K562 (cell line): Measurements from ENCODE around the gene CDNF.

Experiments used
- EZH2 ChIP-seq: IDR thresholded peaks from 2 replicates; pipeline ENCODE4 v1.6.1; 2012; ENCODE audit warnings: low read depth, mild to moderate bottlenecking, inconsistent platforms, low read length, borderline replicate concordance
- FOSL1 ChIP-seq: fragments of 200-800 bp; sonication (Bioruptor generic); conservative IDR thresholded peaks from 2 replicates; pipeline ENCODE4 v1.6.1; 2016; ENCODE audit warnings: missing genetic modification characterization, missing compliant biosample characterization
- GABPA ChIP-seq: fragments of 200-800 bp; sonication (Bioruptor generic); conservative IDR thresholded peaks from 2 replicates; pipeline ENCODE4 v1.6.1; 2016; ENCODE audit warnings: low read depth, missing genetic modification characterization, missing compliant biosample characterization
- MAX ChIP-seq: sonication (generic); formaldehyde crosslinking; IDR thresholded peaks from 2 replicates; pipeline ENCODE4 v1.9.0; 2022; ENCODE audit warnings: mild to moderate bottlenecking, missing genetic modification reagents
- MLX ChIP-seq, 2 experiments: fragments of 450-650 bp in 1 of 2; sonication (generic) in 1 of 2; formaldehyde crosslinking; conservative IDR thresholded peaks; 2 replicates each; pipeline versions ENCODE4 v1.4.0 to v1.8.1; 2020 to 2022; ENCODE audit warnings: mild to moderate bottlenecking in 1 of 2, missing genetic modification reagents in 1 of 2
- NFRKB ChIP-seq: fragments of 450-650 bp; IDR thresholded peaks from 2 replicates; pipeline ENCODE4 v1.6.1; 2016; ENCODE audit warnings: low read depth
- POLR2A ChIP-seq: fragments of 450-650 bp; conservative IDR thresholded peaks from 2 replicates; pipeline ENCODE4 v1.6.1; 2016
- SPI1 ChIP-seq: IDR thresholded peaks from 2 replicates; pipeline ENCODE4 v1.6.1; 2011; ENCODE audit warnings: low read depth, low read length, control low read depth, borderline replicate concordance
- TBL1XR1 ChIP-seq, 2 experiments: IDR thresholded peaks; 2 replicates each; pipeline ENCODE4 v1.6.1; 2012; ENCODE audit warnings: improper control_type of control experiment in 2 of 2, low read length in 2 of 2, mild to moderate bottlenecking in 1 of 2
- UBTF ChIP-seq, 2 experiments: IDR thresholded peaks; 2 replicates each; pipeline ENCODE4 v1.6.1; 2012; ENCODE audit warnings: improper control_type of control experiment in 2 of 2, low read depth in 2 of 2, low read length in 2 of 2, borderline replicate concordance in 1 of 2
- YY1 ChIP-seq, 3 experiments: IDR thresholded peaks; 2 replicates each; pipeline ENCODE4 v1.6.1; 2011; ENCODE audit warnings: low read length in 2 of 3, mild to moderate bottlenecking in 2 of 3, moderate library complexity in 2 of 3, borderline replicate concordance in 1 of 3, control low read depth in 1 of 3, low read depth in 1 of 3; ENCODE audit not compliant: insufficient read depth in 3 of 3, insufficient replicate concordance in 2 of 3, control insufficient read depth in 1 of 3, insufficient read length in 1 of 3; ENCODE audit errors: extremely low read depth in 1 of 3
- ZHX1 ChIP-seq: fragments of 150-350 bp; conservative IDR thresholded peaks from 2 replicates; pipeline ENCODE4 v1.6.1; 2014; ENCODE audit warnings: low read length
- ZNF696 ChIP-seq: fragments of 250-450 bp; sonication (Bioruptor Pico); conservative IDR thresholded peaks from 2 replicates; pipeline ENCODE4 v1.4.0; 2020; ENCODE audit warnings: mild to moderate bottlenecking, moderate library complexity

GRCh38 chr10:14876764-14877163, 38.9 kb upstream of the CDNF start:
- no peak for TF ChIP-seq NFRKB
- TF ChIP-seq POLR2A: no peak
- TF ChIP-seq UBTF (IDR thresholded peaks at IDR 0.05; ENCODE audit: borderline replicate concordance in 1 of 2, low read depth in 2 of 2, low read length in 2 of 2): no peak
- TF ChIP-seq ZHX1: no peak
- no peak for TF ChIP-seq FOSL1 (tag)
- TF ChIP-seq MAX (CRISPR knock-in tag): no peak
- no peak for TF ChIP-seq MLX (CRISPR knock-in tag; conservative IDR thresholded peaks at IDR 0.05)
- no peak for TF ChIP-seq ZNF696 (CRISPR knock-in tag)
- no peak for TF ChIP-seq EZH2
- TF ChIP-seq GABPA (tag): no peak
- no peak for TF ChIP-seq TBL1XR1 (IDR thresholded peaks at IDR 0.05; ENCODE audit: low read length in 2 of 2)
- TF ChIP-seq SPI1: no peak
- TF ChIP-seq YY1 (IDR thresholded peaks at IDR 0.05; ENCODE audit: borderline replicate concordance in 1 of 3, control insufficient read depth in 1 of 3, extremely low read depth in 1 of 3, insufficient read depth in 3 of 3, insufficient read length in 1 of 3, insufficient replicate concordance in 2 of 3, low read depth in 1 of 3, low read length in 2 of 3): no peak
